A549 (cell line): ENCODE measurements around the gene SCN3B. TPM values are rescaled to one million over a fixed set of nuclear protein-coding genes. Genes with fewer than 3 reads are reported as not detected.

Source experiments
- ATAC-seq, 2 experiments: fragments of 200-7000 bp in 1 of 2; fragments of >200 bp in 1 of 2; cut with Nextera tagmentation in 1 of 2; cut with Tn5 transposase in 1 of 2; 3 replicates each; pipeline versions ENCODE4 v1.8.0 to v1.9.1; 2018 to 2020; ENCODE audit warnings: mild to moderate bottlenecking in 1 of 2, moderate library complexity in 1 of 2
- CTCF ChIA-PET: fragments of 300-600 bp; sonication (Branson Sonifier 250); formaldehyde crosslinking; extraction: SDS; loops from one replicate; lab custom pipeline; 2021; ENCODE audit warnings: antibody characterized with exemption, inconsistent platforms; lab: Yijun Ruan, JAX
- POLR2A ChIA-PET: fragments of 350-600 bp; formaldehyde crosslinking; extraction: SDS; loops from one replicate; lab custom pipeline; 2021; ENCODE audit warnings: antibody characterized with exemption, inconsistent platforms; lab: Yijun Ruan, JAX
- DNase-seq, 2 experiments: peaks; one replicate each; pipeline versions ENCODE4 v3.0.0 to v3.0.0-alpha.2; 2011 to 2016; ENCODE audit warnings: low read depth in 1 of 2, low spot score in 1 of 2
- FAIRE-seq: peaks from 2 replicates; lab custom pipeline; 2011; peaks lifted over from hg19 to GRCh38; lab: Jason Lieb, UNC
- H3K27ac ChIP-seq, 2 experiments: fragments of >200 bp; sonication (Bioruptor Twin); formaldehyde crosslinking; 3 replicates each; pipeline ENCODE4 v1.5.1; 2016 to 2017
- H3K4me1 ChIP-seq: fragments of >200 bp; sonication (Bioruptor Twin); formaldehyde crosslinking; 3 replicates; pipeline ENCODE4 v1.6.1; 2016
- H3K4me2 ChIP-seq: fragments of >200 bp; sonication (Bioruptor Twin); formaldehyde crosslinking; 3 replicates; pipeline ENCODE4 v1.6.1; 2016
- H3K4me3 ChIP-seq: fragments of >200 bp; sonication (Bioruptor Twin); formaldehyde crosslinking; 3 replicates; pipeline ENCODE4 v1.5.1; 2016
- H3K9me3 ChIP-seq: fragments of >200 bp; sonication (Bioruptor Twin); formaldehyde crosslinking; 3 replicates; pipeline ENCODE4 v1.6.1; 2016
- ATOH8 ChIP-seq: fragments of 250-450 bp; sonication (Bioruptor Pico); IDR thresholded peaks from 2 replicates; pipeline ENCODE4 v1.5.0; 2020; ENCODE audit warnings: low read depth, mild to moderate bottlenecking, moderate library complexity
- BCL3 ChIP-seq: fragments of >200 bp; sonication (Bioruptor Twin); formaldehyde crosslinking; IDR thresholded peaks from 3 replicates; pipeline ENCODE4 v1.6.1; 2016
- BHLHE40 ChIP-seq: IDR thresholded peaks from 2 replicates; pipeline ENCODE4 v1.6.1; 2012; ENCODE audit warnings: low read depth, low read length, inconsistent platforms
- CBX8 ChIP-seq: fragments of 200-600 bp; sonication (generic); IDR thresholded peaks from 2 replicates; pipeline ENCODE4 v1.6.1; 2016
- CEBPB ChIP-seq, 2 experiments: fragments of >200 bp in 1 of 2; sonication (Bioruptor Twin) in 1 of 2; formaldehyde crosslinking in 1 of 2; IDR thresholded peaks; 2 replicates each; pipeline ENCODE4 v1.6.1; 2012 to 2016
- CHD2 ChIP-seq: fragments of 150-350 bp; IDR thresholded peaks from 2 replicates; pipeline ENCODE4 v1.6.1; 2014; ENCODE audit warnings: low read length; ENCODE audit not compliant: partially characterized antibody
- EP300 ChIP-seq, 2 experiments: fragments of >200 bp; sonication (Bioruptor Twin); formaldehyde crosslinking; IDR thresholded peaks; 2 replicates in 1 of 2; 3 replicates in 1 of 2; pipeline ENCODE4 v1.6.1; 2016 to 2017
- GATA3 ChIP-seq: IDR thresholded peaks from 2 replicates; pipeline ENCODE4 v1.6.1; 2012; ENCODE audit warnings: borderline replicate concordance
- JUN ChIP-seq, 2 experiments: fragments of >200 bp; sonication (Bioruptor Twin); formaldehyde crosslinking; IDR thresholded peaks; 2 replicates in 1 of 2; 3 replicates in 1 of 2; pipeline ENCODE4 v1.6.1; 2016 to 2017
- KDM1A ChIP-seq: fragments of 200-600 bp; sonication (generic); IDR thresholded peaks from 2 replicates; pipeline ENCODE4 v1.6.1; 2016; ENCODE audit warnings: low read depth, mild to moderate bottlenecking
- KDM5A ChIP-seq: fragments of 200-600 bp; sonication (generic); IDR thresholded peaks from 2 replicates; pipeline ENCODE4 v1.6.1; 2016; ENCODE audit warnings: antibody characterized with exemption, mild to moderate bottlenecking
- MAZ ChIP-seq: fragments of 150-350 bp; IDR thresholded peaks from 2 replicates; pipeline ENCODE4 v1.6.1; 2014; ENCODE audit warnings: antibody characterized with exemption, low read depth, low read length, borderline replicate concordance
- NR3C1 ChIP-seq: fragments of >200 bp; sonication (Bioruptor Twin); formaldehyde crosslinking; IDR thresholded peaks from 3 replicates; pipeline ENCODE4 v1.6.1; 2017
- PHF8 ChIP-seq: fragments of 200-600 bp; sonication (generic); IDR thresholded peaks from 2 replicates; pipeline ENCODE4 v1.6.1; 2016; ENCODE audit warnings: low read depth, mild to moderate bottlenecking, antibody characterized with exemption, moderate library complexity, borderline replicate concordance
- POLR2A ChIP-seq: IDR thresholded peaks from 2 replicates; pipeline ENCODE4 v1.6.1; 2012; ENCODE audit warnings: mild to moderate bottlenecking, low read length
- POLR2AphosphoS2 ChIP-seq: conservative IDR thresholded peaks from 2 replicates; pipeline ENCODE4 v1.6.1; 2012; ENCODE audit warnings: low read length, improper control_type of control experiment, inconsistent platforms
- RARB ChIP-seq: fragments of 250-450 bp; sonication (Bioruptor Pico); IDR thresholded peaks from 2 replicates; pipeline ENCODE4 v1.8.0; 2021; ENCODE audit warnings: mild to moderate bottlenecking, moderate library complexity
- RCOR1 ChIP-seq: fragments of 150-350 bp; IDR thresholded peaks from 2 replicates; pipeline ENCODE4 v1.6.1; 2014; ENCODE audit warnings: antibody characterized with exemption, low read length, low read depth
- SMC3 ChIP-seq: fragments of >200 bp; sonication (Bioruptor Twin); formaldehyde crosslinking; IDR thresholded peaks from 3 replicates; pipeline ENCODE4 v1.6.1; 2018; ENCODE audit warnings: inconsistent platforms
- SREBF2 ChIP-seq: fragments of 450-650 bp; IDR thresholded peaks from 2 replicates; pipeline ENCODE4 v1.6.1; 2014; ENCODE audit warnings: mild to moderate bottlenecking, moderate library complexity
- TP53 ChIP-seq: fragments of 250-450 bp; sonication (Bioruptor Pico); IDR thresholded peaks from 2 replicates; pipeline ENCODE4 v1.5.0; 2021; ENCODE audit warnings: mild to moderate bottlenecking, moderate library complexity
- ZNF302 ChIP-seq: fragments of 250-450 bp; sonication (Bioruptor Pico); IDR thresholded peaks from 2 replicates; pipeline ENCODE4 v1.9.0; 2021; ENCODE audit warnings: inconsistent platforms, mild to moderate bottlenecking, moderate library complexity
- WGBS: methylation state at CpG from one replicate; pipeline ENCODE4 v1.1.6; 2017; ENCODE audit errors: missing lambda C conversion rate; 5-methylcytosine and 5-hydroxymethylcytosine counted together
- polyA plus RNA-seq, 4 experiments: library from polyadenylated mRNA; depleted of rRNA in 3 of 4; stranded (reverse); fragments of >200 nt; fragmentation: RNase III in 1 of 4; extraction: RNeasy Plus Mini Kit Qiagen cat#74134 plus additional on column Dnase treatment in 1 of 4; gene quantifications; 2 replicates in 3 of 4; 3 replicates in 1 of 4; pipeline ENCODE4 v1.2.3, GENCODE V29; 2011 to 2017

SCN3B gene
- polyA plus RNA-seq, 2 of the 4 experiments (the other 2 are of a cell fraction): 0.18 to 0.37 TPM

GRCh38 chr11:123611698-123612097 is 42.7 kb downstream of the SCN3B start (continued):
- TF ChIP-seq BHLHE40 (no peak), NR3C1 (no peak), POLR2A (no peak), RCOR1 (no peak), CEBPB (IDR thresholded peaks at IDR 0.05) (no peak)

GRCh38 chr11:123608945-123609344 is 45.5 kb downstream of the SCN3B start:
- POLR2A ChIA-PET: no interaction called here
- Histone ChIP-seq H3K4me1 (no peaks in the 10 kb centered on the region), H3K27ac (no peak overlapping the region), H3K9me3 (no peaks in the 10 kb centered on the region), H3K4me3 (no peak overlapping the region), H3K4me2 (no peak overlapping the region)
- no peak for TF ChIP-seq CHD2
- TF ChIP-seq SMC3: no peak
- no peak for TF ChIP-seq BCL3
- TF ChIP-seq TP53 (CRISPR knock-in tag): no peak
- no peak for TF ChIP-seq SREBF2
- no peak for TF ChIP-seq RARB (CRISPR knock-in tag)
- no peak for TF ChIP-seq BHLHE40
- no peak for TF ChIP-seq GATA3
- TF ChIP-seq POLR2AphosphoS2: no peak
- no peak for TF ChIP-seq CBX8
- TF ChIP-seq MAZ: no peak
- no peak for TF ChIP-seq CEBPB (IDR thresholded peaks at IDR 0.05)
- no peak for TF ChIP-seq ATOH8 (CRISPR knock-in tag)
- no peak for TF ChIP-seq POLR2A
- TF ChIP-seq JUN (IDR thresholded peaks at IDR 0.05): no peak
- ATAC-seq (no peak), FAIRE-seq (no peak), DNase-seq (no peak)
- CTCF ChIA-PET: interaction anchor here (1.0 to 1.4 kb wide), 3 partner anchors 29 to 103 kb away, joined by 3 to 4 read pairs (median 4); no protein-coding TSS in a partner anchor
- 91% methylated on average over 8 of the region's 8 CpGs for WGBS

GRCh38 chr11:123608371-123608770 is 46.1 kb downstream of the SCN3B start:
- CTCF ChIA-PET: interaction anchor here (1.0 to 1.4 kb wide), 2 partner anchors 28 to 103 kb away, joined by 3 to 4 read pairs; no protein-coding TSS in a partner anchor

GRCh38 chr11:123607781-123608180 is 46.6 kb downstream of the SCN3B start:
- no peak for ATAC-seq
- no peak for DNase-seq
- ChIA-PET POLR2A (no interaction called here), CTCF (interaction anchor here (1.4 kb wide), 1 partner anchor 104 kb away, joined by 3 read pairs; no protein-coding TSS in a partner anchor)
- no CpG with 5 or more reads among the region's 1 CpG for WGBS
- no peak for FAIRE-seq
- no peaks in the 10 kb centered on the region for H3K9me3 ChIP-seq
- no peak overlapping the region for H3K4me3 ChIP-seq
- H3K4me2 ChIP-seq: no peak overlapping the region
- TF ChIP-seq PHF8: no peak
- H3K27ac ChIP-seq: no peak overlapping the region
- H3K4me1 ChIP-seq: no peaks in the 10 kb centered on the region

More at GRCh38 chr11:123608371-123608770, 46.1 kb downstream of the SCN3B start:
- Histone ChIP-seq H3K9me3 (no peaks in the 10 kb centered on the region), H3K4me1 (no peaks in the 10 kb centered on the region), H3K4me3 (no peak overlapping the region), H3K4me2 (no peak overlapping the region), H3K27ac (no peak overlapping the region)
- DNase-seq (no peak), ATAC-seq (no peak; a peak in 1 of 6 replicates), FAIRE-seq (no peak)
- POLR2A ChIA-PET: no interaction called here
- 78% methylated on average over 9 of the region's 9 CpGs for WGBS
- TF ChIP-seq KDM1A: no peak
- no peak for TF ChIP-seq MAZ
- no peak for TF ChIP-seq EP300 (IDR thresholded peaks at IDR 0.05)
- no peak for TF ChIP-seq CBX8
- no peak for TF ChIP-seq POLR2A
- no peak for TF ChIP-seq PHF8
- TF ChIP-seq KDM5A: no peak
- no peak for TF ChIP-seq NR3C1
- no peak for TF ChIP-seq ZNF302 (CRISPR knock-in tag)
